ENCODE measurements around the gene P2RX1.

The P2RX1 gene

GRCh38 chr17:3905017-3905520 is 11.2 kb downstream of the P2RX1 start:
- DNase-seq (ENCODE audit: low read depth, low spot score): no peak

- no peak for DNase-seq (ENCODE audit: low read depth, low spot score)
These were observed 11.8 kb downstream of the P2RX1 start for GRCh38 chr17:3904501-3904900.

- DNase-seq (ENCODE audit: low read depth, low spot score): no peak
These were observed 12.4 kb downstream of the P2RX1 start for GRCh38 chr17:3903881-3904290.

- DNase-seq (ENCODE audit: low read depth, low spot score): no peak
These were observed 13.0 kb downstream of the P2RX1 start for GRCh38 chr17:3903051-3903825.

- DNase-seq (ENCODE audit: low read depth, low spot score): no peak
These were observed 15.6 kb downstream of the P2RX1 start for GRCh38 chr17:3900646-3901045.

GRCh38 chr17:3897731-3898130 is 18.5 kb downstream of the P2RX1 start:
- DNase-seq (ENCODE audit: low read depth, low spot score): no peak

GRCh38 chr17:3896968-3897235 is 19.4 kb downstream of the P2RX1 start:
- no peak for DNase-seq (ENCODE audit: low read depth, low spot score)

GRCh38 chr17:3896108-3896967 is 19.9 kb downstream of the P2RX1 start:
- DNase-seq (ENCODE audit: low read depth, low spot score): no peak

GRCh38 chr17:3895354-3895753 is 20.9 kb downstream of the P2RX1 start:
- DNase-seq (ENCODE audit: low read depth, low spot score): no peak

- no peak for DNase-seq (ENCODE audit: low read depth, low spot score)
These were observed 21.3 kb downstream of the P2RX1 start for GRCh38 chr17:3894911-3895343.

GRCh38 chr17:3894188-3894587 is 22.1 kb downstream of the P2RX1 start:
- no peak for DNase-seq (ENCODE audit: low read depth, low spot score)

GRCh38 chr17:3893720-3894116 is 22.5 kb downstream of the P2RX1 start:
- no peak for DNase-seq (ENCODE audit: low read depth, low spot score)

- no peak for DNase-seq (ENCODE audit: low read depth, low spot score)
These were observed 23.1 kb downstream of the P2RX1 start, which contains the start of gene CAMKK1 for GRCh38 chr17:3893003-3893719. CAMKK1 (minus strand) TSS chr17:3893053; CDS start chr17:3885687, 7,366 bp downstream.

GRCh38 chr17:3892095-3892998 is 23.9 kb downstream of the P2RX1 start:
- DNase-seq (ENCODE audit: low read depth, low spot score): no peak

GRCh38 chr17:3891626-3892094 is 24.6 kb downstream of the P2RX1 start:
- no peak for DNase-seq (ENCODE audit: low read depth, low spot score)

GRCh38 chr17:3890878-3891219 is 25.4 kb downstream of the P2RX1 start:
- no peak for DNase-seq (ENCODE audit: low read depth, low spot score)

- no peak for DNase-seq (ENCODE audit: low read depth, low spot score)
These were observed 26.0 kb downstream of the P2RX1 start for GRCh38 chr17:3890082-3890877.

- DNase-seq (ENCODE audit: low read depth, low spot score): no peak
These were observed 26.8 kb downstream of the P2RX1 start for GRCh38 chr17:3889325-3890012.

- no peak for DNase-seq (ENCODE audit: low read depth, low spot score)
These were observed 27.7 kb downstream of the P2RX1 start for GRCh38 chr17:3888343-3889171.

All from iPS DF 19.7 (cell line).